WTC11 (cell line): Measurements from ENCODE around the gene PDZD7. TPM values are rescaled to one million over a fixed set of nuclear protein-coding genes. Genes with fewer than 3 reads are reported as not detected.

Experiments
- ATAC-seq: fragments of 200-7000 bp; cut with Tn5 transposase; 2 replicates; pipeline ENCODE4 v1.10.0; 2021; ENCODE audit warnings: mild to moderate bottlenecking, moderate library complexity
- CTCF ChIA-PET: fragments of 300-600 bp; sonication (Branson Sonifier 250); formaldehyde crosslinking; loops from one replicate; lab custom pipeline; 2021; ENCODE audit warnings: antibody characterized with exemption; lab: Charles Lee
- POLR2A ChIA-PET: fragments of 350-600 bp; sonication (Branson Sonifier 250); formaldehyde crosslinking; loops from one replicate; lab custom pipeline; 2021; ENCODE audit warnings: antibody characterized with exemption; lab: Charles Lee
- DNase-seq: peaks from one replicate; pipeline ENCODE4 v3.0.0; 2021; ENCODE audit warnings: low spot score
- H3K27ac Mint-ChIP-seq: 2 replicates; pipeline ENCODE4 v1.8.0; 2021; ENCODE audit warnings: mixed read lengths
- H3K27me3 Mint-ChIP-seq: 2 replicates; pipeline ENCODE4 v1.8.0; 2021; ENCODE audit warnings: low read depth, mild to moderate bottlenecking, moderate library complexity, mixed read lengths
- H3K36me3 Mint-ChIP-seq: 2 replicates; pipeline ENCODE4 v1.8.0; 2021; ENCODE audit warnings: mixed read lengths
- H3K4me1 Mint-ChIP-seq: 2 replicates; pipeline ENCODE4 v1.8.0; 2022; ENCODE audit warnings: mixed read lengths
- H3K4me3 Mint-ChIP-seq: 2 replicates; pipeline ENCODE4 v1.8.0; 2021; ENCODE audit warnings: mild to moderate bottlenecking, moderate library complexity, mixed read lengths
- H3K9me3 Mint-ChIP-seq: 2 replicates; pipeline ENCODE4 v1.8.0; 2021; ENCODE audit warnings: mixed read lengths
- ELF4 ChIP-seq: sonication (generic); formaldehyde crosslinking; IDR thresholded peaks from 2 replicates; pipeline ENCODE4 v1.8.1; 2022; ENCODE audit warnings: low read depth, mild to moderate bottlenecking, moderate library complexity, missing genetic modification reagents
- EMX1 ChIP-seq: fragments of 250-450 bp; sonication (Bioruptor Pico); IDR thresholded peaks from 2 replicates; pipeline ENCODE4 v1.8.0; 2021; ENCODE audit warnings: mild to moderate bottlenecking
- GABPB1 ChIP-seq: sonication (generic); formaldehyde crosslinking; IDR thresholded peaks from 2 replicates; pipeline ENCODE4 v1.8.1; 2023; ENCODE audit warnings: mild to moderate bottlenecking, missing genetic modification reagents
- GTF2I ChIP-seq: fragments of 250-450 bp; sonication (Bioruptor Pico); conservative IDR thresholded peaks from 2 replicates; pipeline ENCODE4 v1.4.0; 2021; ENCODE audit warnings: mild to moderate bottlenecking
- HMGA2 ChIP-seq: fragments of 250-450 bp; sonication (Bioruptor Pico); IDR thresholded peaks from 2 replicates; pipeline ENCODE4 v1.4.0; 2021; ENCODE audit warnings: mild to moderate bottlenecking, moderate library complexity
- IRF2 ChIP-seq: sonication (generic); formaldehyde crosslinking; IDR thresholded peaks from 2 replicates; pipeline ENCODE4 v1.8.0; 2022; ENCODE audit warnings: low read depth, missing genetic modification reagents, borderline replicate concordance
- JUN ChIP-seq: sonication (generic); formaldehyde crosslinking; IDR thresholded peaks from 2 replicates; pipeline ENCODE4 v1.8.0; 2023; ENCODE audit warnings: mild to moderate bottlenecking, missing genetic modification reagents
- MYBL2 ChIP-seq: sonication (generic); formaldehyde crosslinking; IDR thresholded peaks from 2 replicates; pipeline ENCODE4 v1.8.1; 2023; ENCODE audit warnings: mild to moderate bottlenecking, moderate library complexity, missing genetic modification reagents
- NFATC4 ChIP-seq: fragments of 250-450 bp; sonication (Bioruptor Pico); IDR thresholded peaks from 2 replicates; pipeline ENCODE4 v1.9.0; 2021; ENCODE audit warnings: mild to moderate bottlenecking
- NFYB ChIP-seq: sonication (generic); formaldehyde crosslinking; conservative IDR thresholded peaks from 2 replicates; pipeline ENCODE4 v1.8.0; 2022; ENCODE audit warnings: low read depth, missing genetic modification reagents
- RELA ChIP-seq: sonication (generic); formaldehyde crosslinking; IDR thresholded peaks from 2 replicates; pipeline ENCODE4 v1.8.1; 2022; ENCODE audit warnings: missing genetic modification reagents, mild to moderate bottlenecking, borderline replicate concordance
- SMAD3 ChIP-seq: sonication (generic); formaldehyde crosslinking; IDR thresholded peaks from 2 replicates; pipeline ENCODE4 v1.8.0; 2022; ENCODE audit warnings: missing genetic modification reagents, mild to moderate bottlenecking, borderline replicate concordance
- SP1 ChIP-seq: sonication (generic); formaldehyde crosslinking; conservative IDR thresholded peaks from 2 replicates; pipeline ENCODE4 v1.8.1; 2022; ENCODE audit warnings: missing genetic modification reagents
- ZNF121 ChIP-seq: sonication (generic); formaldehyde crosslinking; IDR thresholded peaks from 2 replicates; pipeline ENCODE4 v1.8.0; 2023; ENCODE audit warnings: missing genetic modification reagents
- ZNF416 ChIP-seq: fragments of 250-450 bp; sonication (Bioruptor Pico); IDR thresholded peaks from 2 replicates; pipeline ENCODE4 v1.9.0; 2021; ENCODE audit warnings: mild to moderate bottlenecking, inconsistent platforms
- ZNF423 ChIP-seq: fragments of 250-450 bp; sonication (Bioruptor Pico); IDR thresholded peaks from 2 replicates; pipeline ENCODE4 v2.1.2; 2022; ENCODE audit warnings: mild to moderate bottlenecking, moderate library complexity
- ZNF671 ChIP-seq: fragments of 250-450 bp; sonication (Bioruptor Pico); IDR thresholded peaks from 2 replicates; pipeline ENCODE4 v1.8.0; 2021; ENCODE audit warnings: mild to moderate bottlenecking
- total RNA-seq: library from RNA; stranded (reverse); gene quantifications from 3 replicates; pipeline ENCODE4 v1.2.3, GENCODE V29; 2021
- TF ChIP-seq, protein P1 (sequence below): sonication (generic); formaldehyde crosslinking; IDR thresholded peaks from 2 replicates; pipeline ENCODE4 v1.8.1; 2022; ENCODE audit warnings: missing genetic modification reagents, borderline replicate concordance
- TF ChIP-seq, protein P2 (sequence below): sonication (generic); formaldehyde crosslinking; IDR thresholded peaks from 2 replicates; pipeline ENCODE4 v1.8.0; 2022; ENCODE audit warnings: mild to moderate bottlenecking, missing genetic modification reagents
- TF ChIP-seq, protein P3 (sequence below): sonication (generic); formaldehyde crosslinking; IDR thresholded peaks from 2 replicates; pipeline ENCODE4 v1.8.1; 2022; ENCODE audit warnings: mild to moderate bottlenecking, moderate library complexity, missing genetic modification reagents
- TF ChIP-seq, protein P4 (sequence below): fragments of 250-450 bp; sonication (Bioruptor Pico); IDR thresholded peaks from 2 replicates; pipeline ENCODE4 v1.8.0; 2021; ENCODE audit warnings: mild to moderate bottlenecking

PDZD7 gene
- total RNA-seq, 1 experiment from 2014 or later = 2.6 TPM

DNA sequence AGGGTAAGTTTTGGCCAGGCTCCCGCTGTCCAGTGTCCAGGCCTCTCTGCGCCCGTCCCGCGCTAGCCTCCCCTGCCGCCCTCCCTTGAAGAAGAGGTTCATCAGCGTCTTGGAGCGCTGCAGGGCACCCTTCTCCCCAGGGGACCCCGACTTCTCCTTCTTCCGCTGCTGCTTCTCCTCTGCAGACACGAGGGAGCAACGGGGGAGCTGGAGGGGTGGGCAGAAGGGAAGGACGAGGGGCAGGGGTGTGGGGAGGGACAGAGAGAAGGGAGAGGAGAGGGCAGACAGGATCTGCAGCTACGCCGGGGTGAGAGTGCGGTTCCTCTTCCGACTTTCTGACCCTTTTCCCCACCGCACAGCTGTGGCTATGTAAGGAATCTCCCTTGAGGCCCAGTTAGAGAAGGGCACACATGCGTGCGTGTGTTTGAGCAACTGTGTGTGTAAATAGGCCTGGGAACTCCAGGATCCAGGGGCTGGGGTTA, 12.8 kb downstream of the PDZD7 start:
- H3K36me3 Mint-ChIP-seq = no peaks in the 10 kb centered on the region
- no peak overlapping the region for H3K27ac Mint-ChIP-seq
- H3K4me3 Mint-ChIP-seq = peak overlapping the region; percentile 73
- CTCF ChIA-PET = interaction anchor here (0.6 to 6.7 kb wide), 26 partner anchors 9 to 448 kb away, joined by 3 to 277 read pairs (median 8); partner anchors contain the start of genes KAZALD1, LZTS2, PDZD7 and SEMA4G
- no peaks in the 10 kb centered on the region for H3K9me3 Mint-ChIP-seq
- peaks cover 64% of the 10 kb centered on the region for H3K27me3 Mint-ChIP-seq
- DNase-seq (no peak), ATAC-seq (peak; percentile 29)
- peak; percentile 28; the same call in 1 of the 2 replicates for TF ChIP-seq ZNF423 (CRISPR knock-in tag)
- TF ChIP-seq, protein P1, sequence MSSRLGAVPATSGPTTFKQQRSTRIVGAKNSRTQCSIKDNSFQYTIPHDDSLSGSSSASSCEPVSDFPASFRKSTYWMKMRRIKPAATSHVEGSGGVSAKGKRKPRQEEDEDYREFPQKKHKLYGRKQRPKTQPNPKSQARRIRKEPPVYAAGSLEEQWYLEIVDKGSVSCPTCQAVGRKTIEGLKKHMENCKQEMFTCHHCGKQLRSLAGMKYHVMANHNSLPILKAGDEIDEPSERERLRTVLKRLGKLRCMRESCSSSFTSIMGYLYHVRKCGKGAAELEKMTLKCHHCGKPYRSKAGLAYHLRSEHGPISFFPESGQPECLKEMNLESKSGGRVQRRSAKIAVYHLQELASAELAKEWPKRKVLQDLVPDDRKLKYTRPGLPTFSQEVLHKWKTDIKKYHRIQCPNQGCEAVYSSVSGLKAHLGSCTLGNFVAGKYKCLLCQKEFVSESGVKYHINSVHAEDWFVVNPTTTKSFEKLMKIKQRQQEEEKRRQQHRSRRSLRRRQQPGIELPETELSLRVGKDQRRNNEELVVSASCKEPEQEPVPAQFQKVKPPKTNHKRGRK (CRISPR knock-in tag) = 0 out of 2 replicates have a peak, but pooled peaks have one; percentile 85
- TF ChIP-seq, protein P2, sequence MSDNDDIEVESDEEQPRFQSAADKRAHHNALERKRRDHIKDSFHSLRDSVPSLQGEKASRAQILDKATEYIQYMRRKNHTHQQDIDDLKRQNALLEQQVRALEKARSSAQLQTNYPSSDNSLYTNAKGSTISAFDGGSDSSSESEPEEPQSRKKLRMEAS (CRISPR knock-in tag) = no peak
- peaks cover 19% of the 10 kb centered on the region for H3K4me1 Mint-ChIP-seq
- POLR2A ChIA-PET = interaction anchor here (0.6 to 1.4 kb wide), 2 partner anchors 9 to 132 kb away, joined by 4 to 5 read pairs; no protein-coding TSS in a partner anchor

DNA sequence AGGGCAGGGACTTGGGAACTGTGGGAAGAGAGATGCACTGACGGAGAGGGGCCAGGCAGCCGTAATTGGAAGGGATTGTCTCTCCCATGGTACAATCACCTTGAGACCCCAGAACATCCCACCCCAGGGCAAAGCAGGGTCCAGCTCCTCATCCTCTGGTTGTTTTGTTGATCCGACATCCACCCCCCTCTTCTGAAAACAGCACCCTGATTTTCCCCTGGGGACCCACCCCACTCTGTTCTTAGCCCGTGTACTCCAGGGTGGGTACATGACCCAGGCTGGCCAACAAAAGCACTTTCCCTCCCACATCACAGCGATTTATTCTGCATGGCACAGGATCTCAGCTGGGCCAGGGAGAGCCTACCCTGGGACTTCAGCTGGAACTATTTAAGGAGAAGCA, 14.1 kb downstream of the PDZD7 start:
- DNase-seq (no peak), ATAC-seq (no peak)
- Mint-ChIP-seq H3K9me3 (no peaks in the 10 kb centered on the region), H3K36me3 (no peaks in the 10 kb centered on the region), H3K27me3 (peaks cover 61% of the 10 kb centered on the region), H3K4me1 (peaks cover 25% of the 10 kb centered on the region), H3K27ac (no peak overlapping the region; the same call in 1 of the 2 replicates), H3K4me3 (no peak overlapping the region)
- CTCF ChIA-PET = interaction anchor here (0.9 to 6.7 kb wide), 10 partner anchors 13 to 125 kb away, joined by 3 to 277 read pairs (median 29); partner anchors contain the start of genes KAZALD1, LZTS2, MRPL43 and PDZD7
- POLR2A ChIA-PET = no interaction called here
- TF ChIP-seq ZNF121 (CRISPR knock-in tag) (no peak), HMGA2 (CRISPR knock-in tag) (no peak), JUN (CRISPR knock-in tag) (no peak), ZNF671 (CRISPR knock-in tag) (no peak), NFYB (CRISPR knock-in tag) (no peak), MYBL2 (no peak), GTF2I (no peak), RELA (CRISPR knock-in tag) (no peak), IRF2 (CRISPR knock-in tag) (no peak), NFATC4 (CRISPR knock-in tag) (no peak), ELF4 (CRISPR knock-in tag) (no peak), SP1 (no peak)
- TF ChIP-seq, protein P3, sequence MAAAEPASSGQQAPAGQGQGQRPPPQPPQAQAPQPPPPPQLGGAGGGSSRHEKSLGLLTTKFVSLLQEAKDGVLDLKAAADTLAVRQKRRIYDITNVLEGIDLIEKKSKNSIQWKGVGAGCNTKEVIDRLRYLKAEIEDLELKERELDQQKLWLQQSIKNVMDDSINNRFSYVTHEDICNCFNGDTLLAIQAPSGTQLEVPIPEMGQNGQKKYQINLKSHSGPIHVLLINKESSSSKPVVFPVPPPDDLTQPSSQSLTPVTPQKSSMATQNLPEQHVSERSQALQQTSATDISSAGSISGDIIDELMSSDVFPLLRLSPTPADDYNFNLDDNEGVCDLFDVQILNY (CRISPR knock-in tag) = no peak
- TF ChIP-seq, protein P4, sequence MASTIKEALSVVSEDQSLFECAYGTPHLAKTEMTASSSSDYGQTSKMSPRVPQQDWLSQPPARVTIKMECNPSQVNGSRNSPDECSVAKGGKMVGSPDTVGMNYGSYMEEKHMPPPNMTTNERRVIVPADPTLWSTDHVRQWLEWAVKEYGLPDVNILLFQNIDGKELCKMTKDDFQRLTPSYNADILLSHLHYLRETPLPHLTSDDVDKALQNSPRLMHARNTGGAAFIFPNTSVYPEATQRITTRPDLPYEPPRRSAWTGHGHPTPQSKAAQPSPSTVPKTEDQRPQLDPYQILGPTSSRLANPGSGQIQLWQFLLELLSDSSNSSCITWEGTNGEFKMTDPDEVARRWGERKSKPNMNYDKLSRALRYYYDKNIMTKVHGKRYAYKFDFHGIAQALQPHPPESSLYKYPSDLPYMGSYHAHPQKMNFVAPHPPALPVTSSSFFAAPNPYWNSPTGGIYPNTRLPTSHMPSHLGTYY (CRISPR knock-in tag) = no peak
- TF ChIP-seq, protein P2 (CRISPR knock-in tag) = no peak

DNA sequence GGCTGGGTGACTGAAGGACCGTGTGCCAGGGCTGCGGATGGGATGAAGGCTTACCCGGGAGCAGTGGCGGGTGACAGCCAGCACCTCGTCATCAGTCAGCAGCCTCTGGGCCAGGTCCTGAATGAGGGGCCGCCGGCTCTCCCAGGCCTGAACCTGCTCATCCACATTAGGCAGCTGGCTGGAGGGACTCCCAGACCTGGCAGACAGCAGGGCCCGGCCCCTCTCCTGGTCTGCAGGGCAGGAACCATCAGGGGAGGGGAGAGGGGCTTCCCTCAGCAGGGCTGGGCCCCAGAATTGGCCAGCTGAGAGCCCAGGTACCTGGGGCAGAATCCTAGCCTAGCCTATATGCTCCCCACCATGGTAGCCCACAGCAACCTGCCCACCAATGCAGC, 15.4 kb downstream of the PDZD7 start:
- Mint-ChIP-seq H3K4me3 (no peak overlapping the region), H3K27me3 (peaks cover 59% of the 10 kb centered on the region), H3K27ac (no peak overlapping the region), H3K4me1 (peaks cover 29% of the 10 kb centered on the region), H3K36me3 (no peaks in the 10 kb centered on the region), H3K9me3 (no peaks in the 10 kb centered on the region)
- POLR2A ChIA-PET = interaction anchor here (2.0 kb wide), 1 partner anchor 17 kb away, joined by 14 read pairs; the partner anchor contains the start of gene LZTS2
- CTCF ChIA-PET = interaction anchor here (2.3 to 6.7 kb wide), 5 partner anchors 14 to 126 kb away, joined by 11 to 277 read pairs (median 46); partner anchors contain the start of genes LZTS2, PDZD7 and SFXN3
- ATAC-seq = no peak
- DNase-seq = no peak
- TF ChIP-seq SMAD3 (CRISPR knock-in tag) (no peak), SP1 (no peak), EMX1 (no peak), ZNF416 (CRISPR knock-in tag) (no peak), GABPB1 (no peak)
